IMR-90 (cell line): ENCODE data around the gene RC3H1. TPM values are rescaled to one million over a fixed set of nuclear protein-coding genes. Genes with fewer than 3 reads are reported as not detected.

Experiments
- ATAC-seq: fragments of 200-7000 bp; cut with Tn5 transposase; 2 replicates; pipeline ENCODE4 v1.9.1; 2020; ENCODE audit warnings: low read depth, mild to moderate bottlenecking, moderate library complexity
- BruUV-seq: library from RNA; stranded (reverse); fragments of 400-500 nt; replicated peaks from 2 replicates; lab custom pipeline; 2021; lab: Mats Ljungman, UMichigan
- CTCF ChIA-PET: fragments of 300-600 bp; formaldehyde crosslinking; extraction: SDS; loops from one replicate; lab custom pipeline; 2021; ENCODE audit warnings: antibody characterized with exemption; lab: Yijun Ruan, JAX
- POLR2A ChIA-PET: fragments of 300-600 bp; sonication (Branson Sonifier 250); formaldehyde crosslinking; loops from one replicate; lab custom pipeline; 2022; ENCODE audit warnings: antibody characterized with exemption; ENCODE audit not compliant: unreplicated experiment; lab: Charles Lee
- DNase-seq: peaks from one replicate; pipeline ENCODE4 v3.0.0; 2013
- H2AFZ ChIP-seq: replicated peaks from 2 replicates; pipeline ENCODE3; 2013; ENCODE audit warnings: low read length, mild to moderate bottlenecking; ENCODE audit not compliant: poor library complexity
- H2AK5ac ChIP-seq: 2 replicates; pipeline ENCODE4 v1.6.1; 2013; ENCODE audit warnings: low read depth, low read length, inconsistent platforms
- H2AK9ac ChIP-seq: replicated peaks from 2 replicates; pipeline ENCODE3; 2013; ENCODE audit warnings: mild to moderate bottlenecking, low read depth, low read length, moderate library complexity; ENCODE audit not compliant: poor library complexity
- H2BK120ac ChIP-seq: 2 replicates; pipeline ENCODE4 v1.6.1; 2013; ENCODE audit warnings: low read depth, low read length, inconsistent platforms
- H2BK15ac ChIP-seq: 3 replicates; pipeline ENCODE4 v1.6.1; 2013; ENCODE audit warnings: low read depth, low read length, inconsistent platforms
- H2BK20ac ChIP-seq: 2 replicates; pipeline ENCODE4 v1.6.1; 2013; ENCODE audit warnings: low read depth, mild to moderate bottlenecking, inconsistent platforms, low read length, moderate library complexity
- H2BK5ac ChIP-seq: 2 replicates; pipeline ENCODE4 v1.6.1; 2013; ENCODE audit warnings: mild to moderate bottlenecking, low read depth, low read length, inconsistent platforms; ENCODE audit not compliant: poor library complexity, severe bottlenecking
- H3K14ac ChIP-seq: replicated peaks from 2 replicates; pipeline ENCODE4 v1.6.1; 2013; ENCODE audit warnings: low read depth, low read length, inconsistent platforms
- H3K18ac ChIP-seq: 2 replicates; pipeline ENCODE4 v1.6.1; 2013; ENCODE audit warnings: low read depth, low read length, control low read depth
- H3K23ac ChIP-seq: 2 replicates; pipeline ENCODE4 v1.6.1; 2013; ENCODE audit warnings: low read depth, low read length, inconsistent platforms
- H3K27ac ChIP-seq: 2 replicates; pipeline ENCODE4 v1.5.1; 2013; ENCODE audit warnings: mild to moderate bottlenecking, control low read depth, low read length; ENCODE audit not compliant: insufficient read depth
- H3K27me3 ChIP-seq: 2 replicates; pipeline ENCODE4 v1.6.1; 2013; ENCODE audit warnings: low read length; ENCODE audit not compliant: control insufficient read depth, insufficient read depth
- H3K36me3 ChIP-seq: 2 replicates; pipeline ENCODE4 v1.6.1; 2013; ENCODE audit warnings: low read length, mixed read lengths; ENCODE audit not compliant: control insufficient read depth, insufficient read depth
- H3K4ac ChIP-seq: 2 replicates; pipeline ENCODE4 v1.6.1; 2013; ENCODE audit warnings: low read depth, low read length, inconsistent platforms
- H3K4me1 ChIP-seq: 2 replicates; pipeline ENCODE4 v1.6.1; 2013; ENCODE audit warnings: low read length, mixed read lengths; ENCODE audit not compliant: control insufficient read depth, insufficient read depth
- H3K4me2 ChIP-seq: 2 replicates; pipeline ENCODE4 v1.6.1; 2013; ENCODE audit warnings: low read depth, mild to moderate bottlenecking, control low read depth, low read length, moderate library complexity
- H3K4me3 ChIP-seq: 2 replicates; pipeline ENCODE4 v1.5.1; 2013; ENCODE audit warnings: low read depth, mild to moderate bottlenecking, control low read depth, low read length, moderate library complexity; ENCODE audit not compliant: insufficient read depth
- H3K56ac ChIP-seq: 2 replicates; pipeline ENCODE4 v1.6.1; 2013; ENCODE audit warnings: low read length, inconsistent platforms; ENCODE audit not compliant: insufficient read depth; ENCODE audit errors: extremely low read depth
- H3K79me1 ChIP-seq, 2 experiments: 2 replicates each; pipeline ENCODE4 v1.6.1; 2013; ENCODE audit warnings: low read length in 2 of 2, inconsistent platforms in 1 of 2, low read depth in 1 of 2
- H3K9ac ChIP-seq: 2 replicates; pipeline ENCODE4 v1.6.1; 2013; ENCODE audit warnings: low read depth, low read length, control low read depth
- H3K9me1 ChIP-seq: 2 replicates; pipeline ENCODE4 v1.6.1; 2013; ENCODE audit warnings: low read length, inconsistent platforms; ENCODE audit not compliant: insufficient read depth
- H3K9me3 ChIP-seq: 2 replicates; pipeline ENCODE4 v1.6.1; 2013; ENCODE audit warnings: low read length; ENCODE audit not compliant: control insufficient read depth, insufficient read depth
- H4K20me1 ChIP-seq: 2 replicates; pipeline ENCODE4 v1.6.1; 2013; ENCODE audit warnings: low read length, inconsistent platforms; ENCODE audit not compliant: insufficient read depth
- H4K5ac ChIP-seq: 2 replicates; pipeline ENCODE4 v1.6.1; 2013; ENCODE audit warnings: mild to moderate bottlenecking, low read depth, low read length, control low read depth
- H4K8ac ChIP-seq, 2 experiments: 2 replicates each; pipeline ENCODE4 v1.6.1; 2013; ENCODE audit warnings: low read depth in 2 of 2, low read length in 2 of 2, control low read depth in 1 of 2, inconsistent platforms in 1 of 2
- H4K91ac ChIP-seq: 2 replicates; pipeline ENCODE4 v1.6.1; 2013; ENCODE audit warnings: low read depth, low read length, inconsistent platforms; ENCODE audit not compliant: insufficient read depth
- CTCF ChIP-seq: conservative IDR thresholded peaks from 2 replicates; pipeline ENCODE4 v1.5.1; 2012; ENCODE audit warnings: mild to moderate bottlenecking, low read depth, low read length, improper control_type of control experiment
- ELK1 ChIP-seq: fragments of 150-350 bp; IDR thresholded peaks from 2 replicates; pipeline ENCODE4 v1.6.1; 2016; ENCODE audit warnings: low read depth, mild to moderate bottlenecking, low read length, moderate library complexity, borderline replicate concordance
- MAZ ChIP-seq: IDR thresholded peaks from 2 replicates; pipeline ENCODE4 v1.6.1; 2012; ENCODE audit warnings: low read depth, mild to moderate bottlenecking, low read length, improper control_type of control experiment, moderate library complexity, borderline replicate concordance
- MXI1 ChIP-seq: IDR thresholded peaks from 2 replicates; pipeline ENCODE4 v1.6.1; 2012; ENCODE audit warnings: low read depth, mild to moderate bottlenecking, low read length, moderate library complexity, borderline replicate concordance
- WGBS, 2 experiments: methylation state at CpG; one replicate each; pipeline versions ENCODE4 v1.1.5 to v1.1.7; 2013; ENCODE audit warnings: missing lambda C conversion rate in 2 of 2; ENCODE audit not compliant: insufficient read length in 1 of 2; ENCODE audit errors: extremely low coverage in 2 of 2; 5-methylcytosine and 5-hydroxymethylcytosine counted together
- dilution Hi-C: fragments of 300-500 bp; cut with HindIII; formaldehyde crosslinking; loops from one replicate; pipeline ENCODE4 v1.14.3; 2018; ENCODE audit warnings: low sequenced_read_pairs; ENCODE audit not compliant: unreplicated experiment
- in situ Hi-C: fragments of 300-500 bp; cut with MboI; formaldehyde crosslinking; loops from 3 replicates; pipeline ENCODE4 v1.14.3; 2019; ENCODE audit warnings: low sequenced_read_pairs, inconsistent platforms, mixed read lengths
- intact Hi-C: fragments of 100-400 bp; cut with micrococcal nuclease; formaldehyde crosslinking; loops from 2 replicates; pipeline ENCODE4 v1.10.0; 2022
- polyA plus RNA-seq, 3 experiments: library from polyadenylated mRNA; depleted of rRNA; stranded (reverse); fragments of >200 nt; gene quantifications; 2 replicates each; pipeline ENCODE4 v1.2.3, GENCODE V29; 2012; ENCODE audit warnings: low replicate concordance in 1 of 3
- total RNA-seq: library from RNA; depleted of rRNA; stranded (reverse); fragments of >200 nt; gene quantifications from 2 replicates; pipeline ENCODE4 v1.2.3, GENCODE V29; 2012
- TF ChIP-seq, protein P1 (sequence below): fragments of 150-350 bp; IDR thresholded peaks from 2 replicates; pipeline ENCODE4 v1.6.1; 2017; ENCODE audit warnings: mild to moderate bottlenecking, antibody characterized with exemption, low read length, low read depth

RC3H1 gene
- total and polyA plus RNA-seq, 2 of the 4 experiments (the other 2 are of a cell fraction) = 5.1 to 39.3 TPM

DNA sequence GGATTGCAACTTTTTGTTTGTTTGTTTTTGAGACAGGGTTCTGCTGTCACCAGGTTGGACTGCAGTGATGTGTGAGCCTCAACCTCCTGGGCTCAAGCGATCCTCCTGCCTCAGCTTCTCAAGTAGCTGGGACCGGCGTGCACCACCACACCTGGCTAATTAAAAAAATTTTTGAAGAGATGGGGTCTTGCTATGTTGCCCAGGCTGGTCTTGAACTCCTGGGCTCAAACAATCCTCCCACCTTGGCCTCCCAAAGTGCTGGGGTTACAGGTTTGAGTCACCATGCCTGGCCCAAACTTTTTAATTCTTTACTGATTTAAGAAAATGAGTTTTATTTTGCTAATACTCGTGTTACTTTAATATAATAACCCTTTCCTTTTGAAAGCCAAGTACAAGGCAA lies 73.6 kb downstream of the RC3H1 start:
- Histone ChIP-seq H3K56ac (no peak overlapping the region), H2BK20ac (no peak overlapping the region), H2AK5ac (no peak overlapping the region), H3K4me2 (no peak overlapping the region), H3K9me1 (no peaks in the 10 kb centered on the region), H3K4me3 (no peak overlapping the region), H3K4ac (no peak overlapping the region), H2AFZ (no peak overlapping the region), H3K14ac (no peak overlapping the region), H3K4me1 (no peaks in the 10 kb centered on the region), H3K79me1 (peaks cover 7 to 11% of the 10 kb centered on the region in 2 experiments), H2BK15ac (no peak overlapping the region), H3K18ac (no peak overlapping the region), H3K9ac (no peak overlapping the region), H3K23ac (no peak overlapping the region), H4K8ac (no peak overlapping the region), H4K20me1 (no peaks in the 10 kb centered on the region; the same call in 1 of the 2 replicates), H2BK120ac (no peak overlapping the region), H3K27ac (no peak overlapping the region), H4K5ac (no peak overlapping the region), H2AK9ac (no peak overlapping the region), H4K91ac (no peak overlapping the region), H2BK5ac (no peak overlapping the region), H3K36me3 (peaks cover 47% of the 10 kb centered on the region), H3K27me3 (no peaks in the 10 kb centered on the region), H3K9me3 (no peaks in the 10 kb centered on the region)
- no peak for DNase-seq
- TF ChIP-seq MAZ = no peak
- TF ChIP-seq, protein P1, sequence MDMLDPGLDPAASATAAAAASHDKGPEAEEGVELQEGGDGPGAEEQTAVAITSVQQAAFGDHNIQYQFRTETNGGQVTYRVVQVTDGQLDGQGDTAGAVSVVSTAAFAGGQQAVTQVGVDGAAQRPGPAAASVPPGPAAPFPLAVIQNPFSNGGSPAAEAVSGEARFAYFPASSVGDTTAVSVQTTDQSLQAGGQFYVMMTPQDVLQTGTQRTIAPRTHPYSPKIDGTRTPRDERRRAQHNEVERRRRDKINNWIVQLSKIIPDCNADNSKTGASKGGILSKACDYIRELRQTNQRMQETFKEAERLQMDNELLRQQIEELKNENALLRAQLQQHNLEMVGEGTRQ = no peak
- TF ChIP-seq MXI1 = no peak
- no peak for TF ChIP-seq CTCF
- TF ChIP-seq ELK1 = no peak
- intact Hi-C loops = no loop called here
- no CpG with 5 or more reads among the region's 4 CpGs for WGBS, 2 experiments
- dilution Hi-C loops = no loop called here
- BruUV-seq = no TSS peak
- CTCF ChIA-PET = no interaction called here
- ATAC-seq = no peak
- POLR2A ChIA-PET = no interaction called here
- in situ Hi-C loops = loop anchor here (25.0 kb wide), 1 partner anchor 1211 kb away; no protein-coding TSS in a partner anchor
